GM18508 (cell line): Measurements from ENCODE around the gene IKZF5.

ENCODE experiments used
- ATAC-seq: cut with Tn5 transposase; IDR thresholded peaks from one replicate; pipeline ENCODE4 v1.9.1; 2021; ENCODE audit warnings: moderate number of reproducible peaks; ENCODE audit not compliant: insufficient read depth, unreplicated experiment

The IKZF5 gene

DNA sequence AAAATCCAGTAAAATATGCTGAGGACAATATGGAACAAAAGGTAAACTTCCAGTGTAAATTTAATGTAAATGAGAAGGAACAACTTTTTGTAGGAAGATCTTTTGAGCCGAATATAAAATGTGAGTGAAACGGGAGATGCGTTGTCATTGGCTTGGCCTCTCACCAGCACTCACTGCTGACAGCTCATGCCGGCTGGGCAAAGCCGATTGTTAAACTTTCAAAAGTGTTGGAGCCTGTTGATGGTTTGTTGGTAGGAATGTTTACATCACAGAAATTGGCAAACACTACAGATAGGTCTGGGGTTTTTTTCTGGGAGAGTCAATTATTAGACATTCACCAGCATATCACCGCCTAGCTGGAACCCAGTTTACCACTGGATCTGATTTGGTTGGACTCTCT, 22.3 kb downstream of the IKZF5 start:
- ATAC-seq = no peak

DNA sequence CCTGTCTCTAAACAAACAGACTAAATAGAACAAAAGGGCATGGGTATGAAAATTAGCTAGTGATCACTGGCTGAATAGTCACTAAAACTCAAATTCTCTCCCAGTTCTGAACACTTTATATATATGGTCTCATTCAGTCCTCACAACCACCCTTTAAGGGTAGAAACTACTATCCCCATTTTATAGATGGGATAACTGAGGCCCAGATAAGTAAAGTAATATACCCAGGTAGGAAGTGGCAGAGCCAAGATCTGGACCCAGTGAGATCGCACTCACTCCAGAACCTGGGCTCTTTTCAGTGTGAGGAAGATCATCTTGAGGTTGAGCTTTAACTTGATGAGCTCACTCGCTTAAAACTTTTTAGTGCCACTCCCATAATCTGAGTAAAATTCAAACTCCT, 23.9 kb downstream of the IKZF5 start:
- ATAC-seq = no peak

DNA sequence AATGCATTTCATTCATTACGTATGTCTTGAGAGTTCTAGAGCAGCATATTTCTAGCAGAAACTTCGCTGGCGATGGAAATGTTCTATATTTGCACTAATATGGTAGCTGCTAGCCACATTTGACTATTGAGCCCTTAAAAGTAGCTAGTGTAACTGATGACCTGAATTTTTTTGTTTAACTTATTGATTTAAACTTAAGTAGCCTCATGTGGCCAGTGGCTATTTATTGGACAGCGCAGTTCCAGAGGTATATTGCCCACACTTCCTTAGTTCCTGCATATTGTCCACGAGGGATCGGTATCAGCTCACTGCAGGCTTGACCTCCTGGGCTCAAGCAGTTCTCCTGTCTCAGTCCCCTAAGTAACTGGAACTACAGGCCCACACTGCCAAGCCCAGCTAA, 24.7 kb downstream of the IKZF5 start:
- ATAC-seq = no peak

DNA sequence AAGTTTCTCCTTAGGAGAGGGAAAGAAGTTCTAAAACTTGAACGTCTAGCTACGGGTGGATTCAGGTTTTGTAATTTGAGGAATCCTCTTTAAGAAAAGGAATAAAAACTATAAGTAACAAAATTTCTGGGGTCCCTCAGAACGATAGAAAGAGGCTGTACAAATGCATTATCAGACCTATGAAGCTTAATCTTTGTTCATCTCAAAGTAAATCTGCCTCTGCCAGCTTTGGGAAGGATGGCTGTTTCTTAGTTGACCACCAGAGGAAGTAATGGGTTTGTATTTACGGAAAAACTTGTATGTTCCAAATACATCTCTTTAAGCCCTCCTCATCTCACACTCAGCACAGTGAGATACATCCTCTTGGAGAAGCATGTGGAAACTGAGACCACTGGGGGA, 27.5 kb downstream of the IKZF5 start:
- no peak for ATAC-seq

DNA sequence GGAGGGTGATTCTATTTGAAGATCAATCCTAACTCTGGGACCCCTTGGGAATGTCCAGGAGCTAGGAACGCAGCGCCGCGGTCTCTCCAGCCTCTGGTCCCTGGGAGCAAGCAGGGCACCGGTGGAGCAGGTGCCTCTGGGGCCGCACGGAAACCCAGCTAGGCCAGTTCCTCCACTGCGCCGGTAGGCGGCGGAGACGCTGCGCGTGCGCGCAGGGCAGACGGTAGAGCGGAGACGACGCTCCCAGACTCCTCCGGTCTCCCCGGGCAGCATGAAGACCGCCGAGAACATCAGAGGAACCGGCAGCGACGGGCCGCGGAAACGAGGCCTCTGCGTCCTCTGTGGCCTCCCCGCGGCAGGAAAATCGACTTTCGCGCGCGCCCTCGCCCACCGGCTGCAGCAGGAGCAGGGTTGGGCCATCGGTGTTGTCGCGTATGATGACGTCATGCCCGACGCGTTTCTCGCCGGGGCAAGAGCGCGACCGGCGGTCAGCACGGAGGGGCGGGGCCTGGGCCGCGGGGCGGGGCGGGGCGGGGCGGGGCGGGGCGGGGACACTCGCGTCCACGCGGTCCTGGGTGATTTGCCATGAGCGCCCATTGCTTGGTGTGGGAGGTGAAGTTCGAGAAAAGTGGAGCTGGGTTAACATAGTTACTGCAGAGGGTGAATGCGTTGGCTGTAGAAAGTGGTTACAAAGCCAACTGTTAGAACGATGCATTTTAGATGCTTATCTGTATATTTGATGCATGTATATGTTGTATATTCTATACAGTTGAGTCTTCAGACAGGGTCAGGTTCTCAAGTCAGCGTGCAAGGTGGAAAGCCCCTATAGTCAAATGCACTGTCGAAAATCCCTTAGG, 28.2 kb downstream of the IKZF5 start, which contains the start of gene PSTK:
PSTK (plus strand) TSS at position 193 of the 857 bp plus-strand sequence; CDS start at position 272, 79 bp downstream.
- ATAC-seq = peak; percentile 58

GRCh38 chr10:122974543-122975064, 34.0 kb downstream of the IKZF5 start:
- ATAC-seq = no peak

- ATAC-seq = no peak
Measured at GRCh38 chr10:122974023-122974422, 34.6 kb downstream of the IKZF5 start.

DNA sequence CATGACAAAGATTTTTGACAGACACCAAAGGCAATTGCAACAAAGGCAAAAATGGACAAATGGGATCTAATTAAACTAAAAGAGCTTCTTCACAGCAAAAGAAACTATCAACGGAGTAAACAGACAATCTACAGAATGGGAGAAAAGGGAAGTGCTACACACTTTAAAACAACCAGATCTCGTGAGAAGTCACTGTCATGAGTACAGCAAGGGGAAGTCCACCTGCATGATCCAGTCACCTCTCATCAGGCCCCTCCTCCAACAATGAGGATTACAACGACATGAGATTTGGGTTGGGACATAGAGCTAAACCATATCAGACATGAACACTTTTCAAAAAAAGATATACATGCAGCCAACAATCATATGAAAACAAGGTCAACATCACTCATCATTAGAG, 39.9 kb downstream of the IKZF5 start:
- ATAC-seq = no peak

DNA sequence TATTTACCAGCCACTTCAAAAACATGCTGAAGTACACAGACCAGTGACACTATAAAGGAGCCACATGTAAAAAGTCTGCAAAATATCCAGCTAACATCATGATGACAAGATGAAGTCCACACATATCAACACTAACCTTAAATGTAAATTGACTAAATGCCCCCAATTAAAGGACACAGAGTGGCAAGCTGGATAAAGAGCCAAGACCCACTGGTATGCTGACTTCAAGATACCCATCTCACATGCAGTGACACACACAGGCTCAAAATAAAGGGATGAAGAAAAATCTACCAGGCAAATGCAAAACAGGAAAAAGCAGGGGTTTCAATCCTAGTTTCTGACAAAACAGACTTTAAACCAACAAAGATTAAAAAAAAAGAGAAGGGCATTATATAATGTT, 41.7 kb downstream of the IKZF5 start:
- ATAC-seq = no peak

GRCh38 chr10:122962405-122962804, 46.2 kb downstream of the IKZF5 start:
- ATAC-seq = no peak

DNA sequence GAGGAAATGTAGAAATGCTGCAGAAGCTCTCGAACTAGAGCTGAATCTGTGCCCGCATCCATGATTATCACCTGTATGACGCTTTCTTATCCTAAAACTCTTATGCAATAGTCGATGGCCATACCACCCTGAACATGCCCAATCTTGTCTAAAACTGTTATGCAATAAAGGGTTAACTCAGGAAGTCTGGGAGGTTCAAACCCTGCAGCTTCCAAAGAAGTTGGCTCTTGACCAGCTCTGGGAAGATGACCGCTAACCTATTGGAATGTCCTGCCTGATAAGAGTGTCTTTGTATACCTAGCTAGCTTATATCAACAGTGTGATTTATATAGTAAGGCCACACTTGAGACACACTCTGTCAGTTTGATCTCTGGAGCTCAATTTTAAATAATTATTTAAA, 51.1 kb downstream of the IKZF5 start:
- ATAC-seq = no peak

- ATAC-seq = no peak
Measured at GRCh38 chr10:122955892-122956291, 52.7 kb downstream of the IKZF5 start.

- ATAC-seq = no peak
Measured at GRCh38 chr10:122954731-122955050, 53.9 kb downstream of the IKZF5 start.

DNA sequence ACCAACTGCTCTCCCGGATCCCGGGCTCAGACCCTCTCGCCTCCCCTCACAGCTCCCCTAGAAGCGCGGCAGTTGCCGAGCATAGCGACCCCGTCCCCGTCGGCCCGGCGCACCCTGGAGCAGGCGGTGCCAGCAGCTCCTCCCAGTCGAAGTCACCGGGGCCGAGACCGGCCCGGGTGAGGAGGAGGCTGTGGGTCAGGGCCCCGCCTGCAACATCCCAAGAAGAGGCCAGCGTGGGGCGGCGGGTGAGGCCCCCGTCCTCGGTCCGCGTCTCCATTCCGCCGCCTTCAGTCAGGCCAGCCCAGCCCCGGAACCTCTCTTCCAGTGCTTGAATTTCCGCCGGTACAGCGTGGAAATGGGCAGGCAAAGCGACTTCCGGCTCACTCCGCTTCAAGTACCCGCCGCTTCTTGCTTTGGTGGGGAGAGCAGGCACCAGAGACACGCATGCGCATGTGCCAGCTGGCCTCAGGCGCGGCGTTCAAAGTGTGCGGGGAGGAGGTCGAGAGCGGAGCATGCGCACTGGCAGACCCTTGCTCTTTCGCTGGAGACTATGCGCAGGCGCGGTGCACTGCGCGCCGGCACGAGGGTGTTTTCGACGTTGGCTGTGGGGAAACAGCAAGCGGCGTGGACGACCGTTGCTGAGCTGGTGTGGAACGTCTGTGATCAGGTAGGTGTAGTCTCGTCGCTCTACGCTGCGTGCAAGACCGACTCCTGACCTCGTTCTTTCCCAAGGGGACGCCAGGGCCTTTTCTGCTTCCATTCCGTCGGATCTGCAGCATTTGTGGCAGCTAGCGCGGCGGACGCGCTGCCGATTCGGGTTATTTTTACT, 54.5 kb downstream of the IKZF5 start, which contains the start of gene C10orf88:
C10orf88 (minus strand) TSS at position 326 of the 829 bp plus-strand sequence; CDS start at position 277, 49 bp downstream.
- ATAC-seq = peak; percentile 80

DNA sequence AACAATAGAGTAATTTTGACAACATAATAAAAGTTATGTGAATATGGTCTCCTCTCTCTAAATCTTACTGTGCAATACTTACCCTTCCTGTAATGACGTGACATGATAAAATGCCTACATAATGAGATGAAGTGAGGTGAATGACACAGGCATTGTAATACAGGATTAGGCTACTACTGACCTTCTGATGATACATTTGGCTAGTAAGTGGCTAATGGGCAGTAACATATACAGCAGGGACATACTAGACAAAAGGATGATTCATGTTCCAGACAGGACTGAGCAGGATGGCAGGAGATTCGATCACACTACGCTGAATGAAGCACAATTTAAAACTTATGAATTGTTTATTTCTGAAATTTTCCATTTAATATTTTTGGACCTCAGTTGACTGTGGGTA, 59.3 kb downstream of the IKZF5 start:
- ATAC-seq = no peak
